GM23338 (cell line): Measurements from ENCODE around the gene FBXL19. TPM values are rescaled to one million over a fixed set of nuclear protein-coding genes. Genes with fewer than 3 reads are reported as not detected.

Experiments used
- ATAC-seq: fragments of 200-7000 bp; cut with Tn5 transposase; 3 replicates; pipeline ENCODE4 v1.9.1; 2020
- DNase-seq: peaks from one replicate; pipeline ENCODE4 v3.0.0-alpha.2; 2015; ENCODE audit warnings: low spot score
- H2AFZ ChIP-seq: fragments of 200-600 bp; sonication (generic); 2 replicates; pipeline ENCODE4 v1.8.0; 2016; ENCODE audit warnings: antibody characterized with exemption, mild to moderate bottlenecking, moderate library complexity
- H3F3A ChIP-seq: fragments of 200-600 bp; sonication (generic); replicated peaks from 2 replicates; pipeline ENCODE4 v1.8.0; 2017; ENCODE audit warnings: antibody characterized with exemption, mixed run types, low read depth
- H3K27ac ChIP-seq: fragments of 200-600 bp; sonication (generic); 2 replicates; pipeline ENCODE4 v1.6.1; 2016; ENCODE audit warnings: low read depth
- H3K27me3 ChIP-seq: fragments of 200-600 bp; sonication (generic); 2 replicates; pipeline ENCODE4 v1.8.0; 2016; ENCODE audit warnings: mild to moderate bottlenecking, mixed run types, moderate library complexity; ENCODE audit not compliant: insufficient read depth
- H3K36me3 ChIP-seq: fragments of 200-600 bp; sonication (generic); 2 replicates; pipeline ENCODE4 v1.8.0; 2016; ENCODE audit warnings: mild to moderate bottlenecking; ENCODE audit not compliant: insufficient read depth
- H3K4me1 ChIP-seq: fragments of 200-600 bp; sonication (generic); 2 replicates; pipeline ENCODE4 v1.8.0; 2016; ENCODE audit warnings: mild to moderate bottlenecking, moderate library complexity; ENCODE audit not compliant: insufficient read depth
- H3K4me2 ChIP-seq: fragments of 200-600 bp; sonication (generic); 2 replicates; pipeline ENCODE4 v1.7.1; 2017; ENCODE audit warnings: mixed run types
- H3K4me3 ChIP-seq: fragments of 200-600 bp; sonication (generic); 2 replicates; pipeline ENCODE4 v1.6.1; 2016; ENCODE audit warnings: mixed run types
- H3K79me2 ChIP-seq: fragments of 200-600 bp; sonication (generic); replicated peaks from 2 replicates; pipeline ENCODE4 v1.8.0; 2017; ENCODE audit warnings: mild to moderate bottlenecking; ENCODE audit not compliant: insufficient read depth
- H3K9me2 ChIP-seq: fragments of 200-600 bp; sonication (generic); 2 replicates; pipeline ENCODE4 v1.8.0; 2017; ENCODE audit not compliant: insufficient read depth
- H4K20me1 ChIP-seq: fragments of 200-600 bp; sonication (generic); replicated peaks from 2 replicates; pipeline ENCODE4 v1.8.0; 2017; ENCODE audit warnings: mild to moderate bottlenecking; ENCODE audit not compliant: insufficient read depth
- H3K27ac Mint-ChIP-seq: 2 replicates; pipeline ENCODE4 v1.8.0; 2020; ENCODE audit warnings: inconsistent platforms, mild to moderate bottlenecking, moderate library complexity, mixed read lengths
- H3K27me3 Mint-ChIP-seq: 3 replicates; pipeline ENCODE4 v1.8.0; 2022; ENCODE audit warnings: low read depth, mild to moderate bottlenecking, moderate library complexity, mixed read lengths, inconsistent platforms; ENCODE audit not compliant: insufficient read depth, poor library complexity
- H3K36me3 Mint-ChIP-seq: 3 replicates; pipeline ENCODE4 v1.8.0; 2021; ENCODE audit warnings: low read depth, mild to moderate bottlenecking, inconsistent platforms, moderate library complexity, mixed read lengths
- H3K4me1 Mint-ChIP-seq: 3 replicates; pipeline ENCODE4 v1.8.0; 2020; ENCODE audit warnings: mild to moderate bottlenecking, inconsistent platforms, mixed read lengths
- H3K4me3 Mint-ChIP-seq: 3 replicates; pipeline ENCODE4 v1.8.0; 2021; ENCODE audit warnings: moderate library complexity, mild to moderate bottlenecking, inconsistent platforms, mixed read lengths
- H3K9me3 Mint-ChIP-seq: 3 replicates; pipeline ENCODE4 v1.8.0; 2020; ENCODE audit warnings: moderate library complexity, mild to moderate bottlenecking, inconsistent platforms, mixed read lengths
- CREB1 ChIP-seq: fragments of 250-450 bp; sonication (Bioruptor Pico); IDR thresholded peaks from 2 replicates; pipeline ENCODE4 v1.5.0; 2020; ENCODE audit warnings: low read depth, mild to moderate bottlenecking, moderate library complexity
- CTCF ChIP-seq, 2 experiments: fragments of 200-600 bp in 1 of 2; sonication (generic) in 1 of 2; conservative IDR thresholded peaks; 2 replicates each; pipeline versions ENCODE4 v1.5.1 to v1.6.1; 2016 to 2017; ENCODE audit warnings: antibody characterized with exemption in 2 of 2, low read depth in 2 of 2, mild to moderate bottlenecking in 2 of 2, moderate library complexity in 1 of 2
- ETS1 ChIP-seq: IDR thresholded peaks from 2 replicates; pipeline ENCODE4 v1.6.1; 2016; ENCODE audit warnings: antibody characterized with exemption
- EZH2 ChIP-seq: fragments of 200-600 bp; sonication (generic); IDR thresholded peaks from one replicate; pipeline ENCODE4 v1.8.0; 2017; ENCODE audit warnings: antibody characterized with exemption, mild to moderate bottlenecking, low read depth; ENCODE audit not compliant: unreplicated experiment
- EZH2phosphoT487 ChIP-seq: fragments of 200-600 bp; sonication (generic); IDR thresholded peaks from one replicate; pipeline ENCODE4 v1.8.1; 2018; ENCODE audit warnings: antibody characterized with exemption; ENCODE audit not compliant: unreplicated experiment
- JUNB ChIP-seq: IDR thresholded peaks from one replicate; pipeline ENCODE4 v1.6.1; 2016; ENCODE audit warnings: antibody characterized with exemption; ENCODE audit not compliant: unreplicated experiment
- NANOG ChIP-seq: IDR thresholded peaks from 2 replicates; pipeline ENCODE4 v1.6.1; 2016; ENCODE audit warnings: antibody characterized with exemption, borderline replicate concordance
- POLR2AphosphoS5 ChIP-seq: IDR thresholded peaks from 2 replicates; pipeline ENCODE4 v1.6.1; 2016; ENCODE audit warnings: antibody characterized with exemption, low read depth
- REST ChIP-seq: IDR thresholded peaks from one replicate; pipeline ENCODE4 v1.6.1; 2018; ENCODE audit warnings: antibody characterized with exemption; ENCODE audit not compliant: unreplicated experiment
- STAT1 ChIP-seq: IDR thresholded peaks from one replicate; pipeline ENCODE4 v1.6.1; 2016; ENCODE audit warnings: antibody characterized with exemption; ENCODE audit not compliant: unreplicated experiment
- ZNF114 ChIP-seq: fragments of 250-450 bp; sonication (Bioruptor Pico); IDR thresholded peaks from 2 replicates; pipeline ENCODE4 v1.5.0; 2020; ENCODE audit warnings: mild to moderate bottlenecking, moderate library complexity
- ZNF331 ChIP-seq: fragments of 250-450 bp; sonication (Bioruptor Pico); IDR thresholded peaks from 2 replicates; pipeline ENCODE4 v1.5.0; 2020; ENCODE audit warnings: low read depth, mild to moderate bottlenecking, moderate library complexity
- ZNF462 ChIP-seq: fragments of 250-450 bp; sonication (Bioruptor Pico); IDR thresholded peaks from 2 replicates; pipeline ENCODE4 v1.5.0; 2020; ENCODE audit warnings: mild to moderate bottlenecking, moderate library complexity
- polyA plus RNA-seq: library from polyadenylated mRNA; unstranded; fragments of >200 nt; fragmentation: Nextera tagmentation; extraction: Ambion mirVana; gene quantifications from 2 replicates; pipeline ENCODE4 v1.2.1, GENCODE V29; 2016
- total RNA-seq: library from RNA; depleted of rRNA; stranded (reverse); fragments of >200 nt; shearing (Covaris generic); gene quantifications from 2 replicates; pipeline ENCODE4 v1.2.3, GENCODE V29; 2014

The FBXL19 gene
- total and polyA plus RNA-seq, 2 experiments from 2014 or later = 12.5 to 71.5 TPM

GRCh38 chr16:30965436-30965835, 42.1 kb downstream of the FBXL19 start:
- no peaks in the 10 kb centered on the region for H3K9me2 ChIP-seq
- no peak overlapping the region for H2AFZ ChIP-seq
- Mint-ChIP-seq H3K9me3 (no peaks in the 10 kb centered on the region), H3K4me1 (no peaks in the 10 kb centered on the region; the same call in 2 of the 3 replicates), H3K4me3 (no peak overlapping the region), H3K36me3 (peaks cover 87% of the 10 kb centered on the region), H3K27me3 (peaks cover 4% of the 10 kb centered on the region), H3K27ac (no peak overlapping the region)
- DNase-seq (no peak), ATAC-seq (peak; percentile 40; the same call in 2 of the 3 replicates)
- TF ChIP-seq EZH2phosphoT487 (no peak), REST (no peak), CREB1 (no peak), JUNB (no peak), ETS1 (no peak), EZH2 (no peak), POLR2AphosphoS5 (no peak), CTCF (conservative IDR thresholded peaks at IDR 0.05; ENCODE audit: low read depth in 2 of 2) (no peak), NANOG (no peak), ZNF114 (CRISPR knock-in tag) (no peak), STAT1 (no peak), ZNF462 (no peak), ZNF331 (CRISPR knock-in tag) (no peak)
- H3F3A ChIP-seq = 0 out of 2 replicates have a peak, but pooled peaks cover 3% of the 10 kb centered on the region
- no peak overlapping the region for H3K4me3 ChIP-seq
- peaks cover 17% of the 10 kb centered on the region for H3K79me2 ChIP-seq
- no peaks in the 10 kb centered on the region for H3K27me3 ChIP-seq
- no peaks in the 10 kb centered on the region for H3K4me1 ChIP-seq
- H4K20me1 ChIP-seq = peaks cover 19% of the 10 kb centered on the region
- H3K36me3 ChIP-seq = peaks cover 49% of the 10 kb centered on the region
- no peak overlapping the region for H3K4me2 ChIP-seq
- H3K27ac ChIP-seq = no peak overlapping the region
